H4 (cell line): ENCODE results near the gene HCN4. TPM values are rescaled to one million over a fixed set of nuclear protein-coding genes. Genes with fewer than 3 reads are reported as not detected.
A peak's percentile ranks its signal among the peaks of the same experiment; 100 is the strongest.
"Not testable (repeated sequence)": the region's sequence is repeated elsewhere in the genome, so short reads cannot be mapped to it uniquely, and the experiment has no call there.

Source experiments
- DNase-seq: peaks from one replicate; pipeline ENCODE4 v3.0.0-alpha.2; 2015; ENCODE audit warnings: low spot score
- total RNA-seq: library from RNA; depleted of rRNA; stranded (reverse); fragments of >200 nt; shearing (Covaris generic); gene quantifications from 2 replicates; pipeline ENCODE4 v1.2.3, GENCODE V29; 2014

Gene HCN4
- total RNA-seq, 1 experiment from 2014 or later = 0.04 TPM

- no peak for DNase-seq
Measured at GRCh38 chr15:73326157-73326556, 42.6 kb downstream of the HCN4 start.

GRCh38 chr15:73325191-73325861, 43.4 kb downstream of the HCN4 start:
- DNase-seq = no peak

GRCh38 chr15:73324496-73325170, 44.1 kb downstream of the HCN4 start:
- DNase-seq = no peak

- DNase-seq = no peak
Measured at GRCh38 chr15:73323956-73324355, 44.8 kb downstream of the HCN4 start.

GRCh38 chr15:73323374-73323955, 45.3 kb downstream of the HCN4 start:
- DNase-seq = no peak

- DNase-seq = no peak
Measured at GRCh38 chr15:73322665-73323373, 45.9 kb downstream of the HCN4 start.

- DNase-seq = no peak
Measured at GRCh38 chr15:73321496-73322450, 47.0 kb downstream of the HCN4 start.

GRCh38 chr15:73320619-73321180, 48.1 kb downstream of the HCN4 start:
- no peak for DNase-seq

GRCh38 chr15:73319460-73320245, 49.1 kb downstream of the HCN4 start:
- no peak for DNase-seq

GRCh38 chr15:73318463-73319351, 50.1 kb downstream of the HCN4 start:
- DNase-seq = no peak

GRCh38 chr15:73317651-73318462, 50.9 kb downstream of the HCN4 start:
- DNase-seq = no peak

GRCh38 chr15:73313861-73314260, 54.9 kb downstream of the HCN4 start:
- no peak for DNase-seq

GRCh38 chr15:73308305-73308704, 60.5 kb downstream of the HCN4 start:
- no peak for DNase-seq

GRCh38 chr15:73305331-73306211, 63.2 kb downstream of the HCN4 start:
- DNase-seq = peak; percentile 66

- no peak for DNase-seq
Measured at GRCh38 chr15:73303636-73304035, 65.1 kb downstream of the HCN4 start.

- not testable (repeated sequence) for DNase-seq
Measured at GRCh38 chr15:73300286-73300685, 68.5 kb downstream of the HCN4 start.

- no peak for DNase-seq
Measured at GRCh38 chr15:73298522-73299245, 70.1 kb downstream of the HCN4 start.
